Smooth muscle cell of the brain vasculature (primary cell): ENCODE measurements around the gene ADAD1.

ENCODE experiments used
- DNase-seq: peaks from one replicate; pipeline ENCODE4 v3.0.0-alpha.2; 2012; ENCODE audit warnings: low read depth, low spot score

Gene ADAD1

DNA sequence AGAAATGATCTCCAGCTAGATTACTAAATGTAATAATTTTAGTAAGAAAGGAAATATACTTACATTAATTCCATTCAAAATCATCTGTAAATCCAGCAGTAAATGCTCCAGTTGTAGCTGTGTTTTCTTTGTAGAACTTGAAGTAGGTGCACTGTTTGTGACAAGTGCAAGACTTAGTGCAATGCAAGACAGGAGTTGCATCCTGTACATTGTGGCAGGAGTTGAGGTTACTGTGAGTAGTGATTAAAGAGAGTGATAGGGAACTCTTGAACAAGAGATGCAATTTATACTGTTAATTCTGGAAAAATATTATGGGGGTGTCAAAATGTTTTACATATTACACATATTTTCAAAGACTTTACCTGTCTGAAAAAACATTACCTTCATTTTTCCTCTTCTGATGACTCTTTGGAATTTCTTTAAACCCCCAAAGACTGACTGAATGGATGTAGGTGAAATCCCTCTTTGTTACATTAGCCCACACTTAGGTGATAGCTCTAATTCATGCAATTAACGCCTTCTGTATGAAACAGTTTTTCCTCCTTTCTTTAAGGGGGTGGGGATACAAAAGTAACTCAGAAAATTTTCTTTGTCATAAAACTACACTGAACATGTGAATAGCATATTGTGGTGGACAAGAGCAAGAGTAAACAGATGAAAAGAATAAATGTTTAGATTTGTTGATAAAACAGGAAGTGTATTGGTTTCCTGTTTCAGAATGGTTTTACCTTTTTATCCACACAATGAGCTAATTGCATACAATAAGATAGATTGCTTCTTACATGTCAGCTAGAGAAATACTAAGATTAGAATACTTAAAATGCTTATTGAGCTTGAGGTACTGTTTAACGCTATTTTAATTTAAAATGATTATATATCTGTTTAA, 77.7 kb downstream of the ADAD1 start, which contains the start of gene IL2:
Gene IL2, minus strand, starts transcription at position 495 of the 886 bp plus-strand sequence. Its CDS starts 285 bp downstream, at position 210.
- no peak for DNase-seq

DNA sequence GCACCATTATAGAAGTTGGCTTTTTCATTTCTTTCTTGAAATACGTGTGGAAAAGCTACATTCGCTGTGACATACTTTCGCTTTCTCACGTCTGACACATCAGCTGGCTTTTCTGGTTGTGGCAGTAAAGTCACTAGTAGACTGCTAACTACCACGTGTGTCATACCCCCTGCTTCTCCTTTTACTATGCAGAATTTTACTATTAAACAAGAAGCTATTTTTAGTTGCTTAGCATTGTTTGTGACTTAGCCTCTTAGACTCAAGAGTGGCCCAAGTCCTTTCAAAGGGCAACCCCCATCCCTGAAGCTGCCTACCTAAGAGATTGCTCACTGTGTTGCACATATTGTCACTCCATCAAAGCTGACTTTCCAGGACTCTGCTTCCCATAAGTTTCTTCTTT, 79.8 kb downstream of the ADAD1 start:
- no peak for DNase-seq

DNA sequence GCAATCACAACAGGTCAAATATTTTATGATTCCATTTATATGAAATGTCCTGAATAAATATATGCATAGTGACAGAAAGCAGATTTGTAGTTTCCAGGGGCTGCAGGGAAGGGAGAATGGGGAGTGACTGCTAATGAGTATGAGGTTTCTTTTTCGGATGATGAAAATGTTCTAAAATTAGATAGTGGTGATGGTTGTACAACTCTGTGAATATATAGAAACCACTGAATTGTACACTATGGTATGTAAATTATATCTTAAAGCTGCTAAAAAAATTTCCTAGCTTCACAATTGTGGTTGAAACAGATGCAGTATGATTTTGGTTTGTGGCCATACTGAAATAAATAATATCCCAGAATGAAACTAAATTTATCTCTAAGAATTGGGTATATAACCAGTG, 90.6 kb downstream of the ADAD1 start:
- no peak for DNase-seq

DNA sequence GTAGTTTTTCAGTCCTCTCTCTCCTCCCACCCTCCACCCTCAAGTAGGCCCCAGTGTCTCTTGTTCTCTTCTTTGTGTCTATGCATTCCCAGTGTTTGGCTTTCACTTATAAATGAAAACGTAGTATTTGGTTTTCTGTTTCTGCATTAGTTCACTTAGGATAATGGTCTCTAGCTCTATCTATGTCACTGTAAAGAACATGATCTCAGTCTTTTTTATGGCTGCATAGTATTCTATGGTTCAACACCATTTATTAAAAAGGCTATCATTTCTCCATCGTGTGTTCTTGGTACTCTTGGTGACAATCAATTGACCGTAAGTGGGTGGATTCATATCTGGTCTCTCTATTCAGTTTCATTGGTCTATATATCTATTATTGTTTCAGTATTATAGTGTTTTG, 96.4 kb downstream of the ADAD1 start:
- no peak for DNase-seq

DNA sequence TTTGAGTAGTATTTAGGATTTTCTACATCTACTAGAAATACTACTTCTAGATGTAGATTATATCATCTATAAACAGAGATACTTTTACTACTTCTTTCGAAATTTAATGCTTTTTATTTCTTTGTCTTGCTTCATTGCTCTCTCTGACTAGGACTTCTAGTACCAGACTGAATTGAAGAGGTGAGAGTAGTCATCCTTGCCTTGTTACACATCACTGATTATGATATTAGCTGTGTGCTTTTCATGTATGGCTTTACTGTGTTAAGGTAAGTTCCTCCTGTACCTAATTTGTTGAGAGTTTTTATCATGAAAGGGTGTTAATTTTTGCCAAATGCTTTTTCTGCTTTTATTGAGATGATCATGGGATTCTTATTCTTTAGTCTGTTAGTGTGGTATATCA, 97.3 kb downstream of the ADAD1 start:
- DNase-seq: no peak

DNA sequence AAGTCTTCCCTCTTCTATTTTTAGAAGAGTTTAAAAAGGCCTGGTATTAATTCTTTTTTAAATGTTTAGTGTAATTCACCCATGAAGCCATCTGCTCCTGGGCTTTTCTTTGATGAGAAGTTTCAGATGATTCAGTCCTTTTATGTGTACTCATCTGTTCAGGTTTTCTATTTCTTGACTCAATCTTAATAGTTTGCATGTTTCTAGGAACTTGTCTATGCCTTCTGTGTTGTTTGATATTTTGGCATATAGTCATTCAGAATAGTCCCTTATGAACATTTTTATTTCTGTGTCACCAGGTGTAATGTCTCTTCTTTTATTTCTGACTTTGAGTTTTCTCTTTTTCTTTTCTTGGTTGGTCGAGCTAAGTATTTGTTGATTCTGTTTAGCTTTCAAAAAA, 97.9 kb downstream of the ADAD1 start:
- DNase-seq: no peak
